AG10803 (cell line): ENCODE data around the gene BCR.

ENCODE experiments used
- DNase-seq: peaks from one replicate; pipeline ENCODE4 v3.0.0; 2010; ENCODE audit warnings: low read depth
- H3K4me3 ChIP-seq: 2 replicates; pipeline ENCODE4 v1.5.1; 2011; ENCODE audit warnings: mild to moderate bottlenecking, low read length, control low read depth
- CTCF ChIP-seq: conservative IDR thresholded peaks from 2 replicates; pipeline ENCODE4 v1.5.1; 2011; ENCODE audit warnings: mild to moderate bottlenecking, low read length, control low read depth, inconsistent platforms

BCR gene

DNA sequence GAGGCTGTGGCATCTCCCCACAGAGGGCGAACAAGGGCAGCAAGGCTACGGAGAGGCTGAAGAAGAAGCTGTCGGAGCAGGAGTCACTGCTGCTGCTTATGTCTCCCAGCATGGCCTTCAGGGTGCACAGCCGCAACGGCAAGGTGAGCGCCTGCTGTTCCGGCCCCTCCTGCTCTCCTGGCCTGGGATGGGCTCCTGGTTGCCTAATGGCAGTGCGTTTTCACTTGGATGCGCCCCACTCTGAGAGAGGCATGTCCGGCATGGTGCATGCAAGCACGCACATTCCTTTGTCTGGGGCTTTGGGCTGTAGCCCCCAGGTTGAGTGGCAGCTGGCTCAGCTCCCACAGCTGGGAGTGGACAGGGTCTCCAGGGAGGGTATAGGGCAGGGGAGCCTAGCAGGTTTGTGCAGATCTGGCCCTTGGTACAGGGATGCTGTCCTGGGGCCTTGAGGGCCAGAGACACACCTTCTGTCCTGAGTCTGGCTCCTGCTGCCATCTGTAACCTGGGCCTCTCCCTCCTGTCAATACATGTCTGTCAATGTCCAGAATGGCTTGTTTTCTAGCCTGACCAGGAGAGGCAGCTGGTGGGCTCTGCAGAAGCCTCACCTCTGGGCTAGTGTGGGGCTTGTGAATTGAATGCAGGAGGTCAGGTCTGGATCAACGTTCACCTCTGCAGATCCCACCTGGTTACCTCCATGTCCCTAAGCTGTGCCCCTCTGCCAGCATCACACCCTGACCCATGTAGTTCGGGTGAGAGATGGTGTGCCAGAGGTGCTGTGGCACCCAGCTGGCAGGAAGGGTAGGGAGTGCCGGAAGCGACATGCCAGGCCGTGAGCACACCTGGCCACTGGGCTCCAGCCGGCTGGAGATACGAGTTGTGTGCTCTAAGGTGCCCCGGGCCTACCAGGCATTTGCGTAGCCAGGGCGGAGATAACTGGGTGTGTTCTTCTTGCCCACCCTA, 107.1 kb downstream of the BCR start:
- H3K4me3 ChIP-seq = no peak overlapping the region
- DNase-seq = no peak
- no peak for TF ChIP-seq CTCF

DNA sequence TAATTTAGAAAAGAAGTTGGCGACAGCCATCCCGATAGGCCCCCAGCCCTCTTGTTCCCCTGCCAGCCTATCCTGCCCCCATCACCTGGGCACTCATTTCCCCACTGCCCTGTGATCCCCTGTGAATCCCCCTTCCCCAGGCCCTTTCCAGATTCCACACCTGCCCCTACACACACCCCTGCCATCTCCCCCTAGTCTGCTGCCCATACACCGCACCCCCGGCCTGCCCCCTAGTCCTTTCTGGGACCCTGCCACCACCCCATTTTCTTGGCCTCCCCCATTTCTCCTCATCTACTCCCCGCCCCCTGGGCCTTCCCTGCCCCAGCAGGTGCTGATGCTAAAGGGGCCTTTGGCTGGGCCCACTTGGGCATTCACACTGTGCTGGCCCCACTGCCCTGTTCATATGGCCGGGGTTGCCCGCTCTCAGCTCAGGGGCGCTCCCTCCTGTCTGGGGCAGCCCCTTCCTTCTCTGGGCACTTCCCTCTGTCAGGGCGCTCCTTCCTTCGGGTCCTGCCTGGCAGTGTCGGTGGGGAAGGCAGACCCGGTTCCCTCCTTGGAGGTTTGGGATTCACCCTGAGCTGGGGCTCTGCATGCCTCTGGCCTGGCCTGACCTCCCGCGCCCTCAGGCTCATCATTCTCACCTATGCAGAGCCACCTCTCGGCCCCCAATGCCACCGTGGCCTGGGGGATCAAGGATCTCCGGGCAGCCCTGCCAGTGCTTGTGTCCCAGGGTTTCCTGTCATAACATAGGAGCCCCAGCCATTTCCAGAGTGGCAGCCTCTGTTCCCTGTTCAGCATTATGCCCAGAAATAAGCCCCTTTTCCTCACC, 108.2 kb downstream of the BCR start:
- no peak for TF ChIP-seq CTCF
- no peak for DNase-seq
- no peak overlapping the region for H3K4me3 ChIP-seq

DNA sequence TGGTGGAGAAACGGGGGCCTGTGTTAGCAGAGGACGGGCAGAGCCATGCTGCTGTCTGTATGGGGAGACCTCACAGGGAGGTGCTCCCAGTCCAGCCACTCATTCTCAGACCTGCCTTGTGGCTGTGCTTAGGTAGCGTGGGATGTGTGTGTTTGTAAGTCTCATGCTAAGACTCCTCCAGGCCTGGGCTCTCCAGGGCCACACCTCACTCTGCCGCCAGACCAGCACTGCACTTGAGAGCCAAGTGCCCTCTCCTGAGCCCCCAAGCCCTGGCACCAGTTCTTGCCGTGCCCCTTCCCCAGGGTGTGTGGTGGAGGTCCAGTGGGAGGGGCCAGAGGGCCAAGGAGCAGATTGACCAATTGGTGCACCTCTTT, 108.8 kb downstream of the BCR start:
- H3K4me3 ChIP-seq = no peak overlapping the region
- no peak for DNase-seq
- TF ChIP-seq CTCF = no peak

- TF ChIP-seq CTCF = peak; percentile 74
- H3K4me3 ChIP-seq = no peak overlapping the region
- DNase-seq = peak; percentile 69
Measured at GRCh38 chr22:23289851-23290724, 109.8 kb downstream of the BCR start.

- H3K4me3 ChIP-seq = no peak overlapping the region
- TF ChIP-seq CTCF = no peak
- DNase-seq = no peak
Measured at GRCh38 chr22:23291806-23292452, 111.6 kb downstream of the BCR start.
